A673 (cell line): ENCODE measurements around the gene HNRNPC. TPM values are rescaled to one million over a fixed set of nuclear protein-coding genes. Genes with fewer than 3 reads are reported as not detected.
A peak's percentile ranks its signal among the peaks of the same experiment; 100 is the strongest.

Experiments
- BruUV-seq: library from RNA; stranded (reverse); fragments of 400-500 nt; replicated peaks from 2 replicates; lab custom pipeline; 2021; lab: Mats Ljungman, UMichigan
- CTCF ChIA-PET: fragments of 300-600 bp; sonication (Branson Sonifier 250); formaldehyde crosslinking; loops from one replicate; lab custom pipeline; 2022; ENCODE audit warnings: antibody characterized with exemption; lab: Charles Lee
- POLR2A ChIA-PET: fragments of 300-600 bp; sonication (Branson Sonifier 250); formaldehyde crosslinking; loops from one replicate; lab custom pipeline; 2022; ENCODE audit warnings: antibody characterized with exemption; ENCODE audit not compliant: low non-redundant PET; lab: Charles Lee
- DNase-seq: peaks from one replicate; pipeline ENCODE4 v3.0.0-alpha.2; 2015; ENCODE audit warnings: low spot score
- H3K27ac ChIP-seq: fragments of 200-600 bp; sonication (generic); 2 replicates; pipeline ENCODE4 v1.5.1; 2016; ENCODE audit warnings: mixed run types, low read depth, mild to moderate bottlenecking, mixed read lengths, antibody characterized with exemption, low read length; ENCODE audit not compliant: poor library complexity, severe bottlenecking
- H3K27me3 ChIP-seq: fragments of 200-600 bp; sonication (generic); replicated peaks from 2 replicates; pipeline ENCODE4 v1.6.1; 2017; ENCODE audit warnings: mixed run types, low read depth, mild to moderate bottlenecking, mixed read lengths, antibody characterized with exemption, low read length; ENCODE audit not compliant: insufficient read depth, poor library complexity
- H3K36me3 ChIP-seq: fragments of 200-600 bp; sonication (generic); 2 replicates; pipeline ENCODE4 v1.6.1; 2016; ENCODE audit warnings: mixed run types, mild to moderate bottlenecking, mixed read lengths, antibody characterized with exemption, low read length; ENCODE audit not compliant: insufficient read depth, poor library complexity, severe bottlenecking
- H3K4me1 ChIP-seq: fragments of 200-600 bp; sonication (generic); 2 replicates; pipeline ENCODE4 v1.6.1; 2017; ENCODE audit warnings: mixed run types, mild to moderate bottlenecking, mixed read lengths, antibody characterized with exemption, low read length; ENCODE audit not compliant: insufficient read depth, poor library complexity, severe bottlenecking
- H3K4me3 ChIP-seq: fragments of 200-600 bp; sonication (generic); 2 replicates; pipeline ENCODE4 v1.5.1; 2016; ENCODE audit warnings: low read depth, mixed run types, mild to moderate bottlenecking, mixed read lengths, low read length; ENCODE audit not compliant: poor library complexity, severe bottlenecking
- H3K9me3 ChIP-seq: fragments of 200-600 bp; sonication (generic); 2 replicates; pipeline ENCODE4 v1.6.1; 2016; ENCODE audit warnings: mixed run types, low read depth, mild to moderate bottlenecking, mixed read lengths, antibody characterized with exemption, low read length; ENCODE audit not compliant: poor library complexity, severe bottlenecking
- CTCF ChIP-seq: fragments of 300-800, 200-600 bp; sonication (generic); conservative IDR thresholded peaks from 2 replicates; pipeline ENCODE4 v1.5.1; 2017; ENCODE audit warnings: low read depth, mild to moderate bottlenecking, antibody characterized with exemption, low read length, moderate library complexity, mixed read lengths
- EZH2 ChIP-seq: fragments of 200-600 bp; sonication (generic); IDR thresholded peaks from 2 replicates; pipeline ENCODE4 v1.6.1; 2017; ENCODE audit warnings: borderline replicate concordance, low read depth, mild to moderate bottlenecking, mixed read lengths, antibody characterized with exemption, low read length; ENCODE audit not compliant: poor library complexity, severe bottlenecking
- intact Hi-C: fragments of 100-400 bp; cut with micrococcal nuclease; formaldehyde crosslinking; loops from one replicate; pipeline ENCODE4 v1.10.0; 2022; ENCODE audit not compliant: unreplicated experiment
- total RNA-seq: library from RNA; stranded (reverse); gene quantifications from 2 replicates; pipeline ENCODE4 v1.2.3, GENCODE V29; 2021

HNRNPC gene
- total RNA-seq, 1 experiment from 2014 or later, result 949 TPM

GRCh38 chr14:21244544-21244943 lies 24.7 kb downstream of the HNRNPC start:
- POLR2A ChIA-PET, result no interaction called here
- Histone ChIP-seq H3K36me3 (peaks cover 77% of the 10 kb centered on the region), H3K4me3 (no peak overlapping the region), H3K27ac (peak overlapping the region; percentile 24), H3K4me1 (peaks cover 15% of the 10 kb centered on the region), H3K27me3 (no peaks in the 10 kb centered on the region), H3K9me3 (no peaks in the 10 kb centered on the region)
- intact Hi-C loops, result no loop called here
- TF ChIP-seq CTCF (no peak), EZH2 (no peak)
- CTCF ChIA-PET, result no interaction called here
- BruUV-seq, result no TSS peak
- DNase-seq, result no peak

GRCh38 chr14:21241218-21241819 lies 27.9 kb downstream of the HNRNPC start:
- TF ChIP-seq CTCF, result peak; percentile 57
- TF ChIP-seq EZH2, result no peak
- peaks cover 76% of the 10 kb centered on the region for H3K36me3 ChIP-seq
- peak; percentile 56 for DNase-seq
- H3K27me3 ChIP-seq, result no peaks in the 10 kb centered on the region
- BruUV-seq, result no TSS peak
- no peak overlapping the region for H3K4me3 ChIP-seq
- ChIA-PET CTCF (no interaction called here), POLR2A (no interaction called here)
- H3K4me1 ChIP-seq, result peaks cover 6% of the 10 kb centered on the region
- H3K9me3 ChIP-seq, result no peaks in the 10 kb centered on the region
- peak overlapping the region; percentile 7 for H3K27ac ChIP-seq
- intact Hi-C loops, result no loop called here

- no peaks in the 10 kb centered on the region for H3K27me3 ChIP-seq
- intact Hi-C loops, result no loop called here
- H3K4me1 ChIP-seq, result peaks cover 15% of the 10 kb centered on the region
- CTCF ChIA-PET, result no interaction called here
- peaks cover 76% of the 10 kb centered on the region for H3K36me3 ChIP-seq
- BruUV-seq, result no TSS peak
- TF ChIP-seq CTCF, result no peak
- TF ChIP-seq EZH2, result no peak
- peak overlapping the region; percentile 7 for H3K27ac ChIP-seq
- no peak overlapping the region for H3K4me3 ChIP-seq
- no peaks in the 10 kb centered on the region for H3K9me3 ChIP-seq
- POLR2A ChIA-PET, result no interaction called here
- no peak for DNase-seq
Measured at GRCh38 chr14:21240417-21240816, 28.8 kb downstream of the HNRNPC start.
